ENCODE measurements around the gene TTC34. TPM values are rescaled to one million over a fixed set of nuclear protein-coding genes. Genes with fewer than 3 reads are reported as not detected.

Gene TTC34
- total and polyA plus RNA-seq, 2 of the 4 experiments (the other 2 are of a cell fraction), result under 0.01 to 0.09 TPM

DNA sequence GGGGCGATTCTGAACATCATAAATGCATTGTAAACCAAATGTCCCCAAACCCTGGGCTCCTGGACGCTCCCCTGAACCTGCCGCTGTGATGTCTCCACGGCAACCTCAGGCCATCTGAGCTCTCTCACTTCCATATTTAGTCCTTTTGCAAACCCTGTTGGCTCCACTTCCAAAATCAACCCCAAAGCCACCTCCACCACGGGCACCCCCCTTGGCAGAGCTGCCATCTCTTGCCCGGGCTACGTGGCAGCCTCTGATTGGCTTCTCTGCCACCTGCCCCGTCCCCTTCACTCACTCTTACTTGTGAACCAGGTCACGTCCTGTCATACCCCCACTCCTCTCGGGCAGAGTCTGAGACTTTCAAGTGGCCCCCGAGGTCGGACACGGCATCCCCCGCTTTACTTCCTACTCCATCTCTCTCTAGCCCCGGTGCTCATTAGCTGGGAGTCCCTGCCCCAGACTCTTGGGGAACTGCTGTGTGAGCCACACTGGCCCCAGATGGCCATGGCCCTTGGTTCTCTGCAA, 199.1 kb downstream of the TTC34 start:
- no peaks in the 10 kb centered on the region for H3K79me1 ChIP-seq (ENCODE audit: low read depth in 1 of 2, low read length in 2 of 2)
- no peak overlapping the region for H4K8ac ChIP-seq (ENCODE audit: low read depth in 2 of 2, low read length in 2 of 2)
- no peak overlapping the region for H2AK5ac ChIP-seq (ENCODE audit: low read depth, low read length)
- intact Hi-C loops (cut with micrococcal nuclease) (no loop called here), in situ Hi-C loops (cut with MboI; ENCODE audit: low sequenced_read_pairs) (no loop called here), dilution Hi-C loops (cut with HindIII; ENCODE audit: low sequenced_read_pairs, unreplicated experiment) (no loop called here)
- H3K27ac ChIP-seq (ENCODE audit: insufficient read depth, low read length), result no peak overlapping the region
- H4K20me1 ChIP-seq (ENCODE audit: insufficient read depth, low read length), result no peaks in the 10 kb centered on the region
- ATAC-seq (ENCODE audit: low read depth) (no peak), DNase-seq (no peak)
- H2BK5ac ChIP-seq (ENCODE audit: low read depth, low read length, poor library complexity, severe bottlenecking), result no peak overlapping the region
- H2BK15ac ChIP-seq (ENCODE audit: low read depth, low read length), result no peak overlapping the region
- no peak overlapping the region for H3K9ac ChIP-seq (ENCODE audit: low read depth, low read length)
- no peak overlapping the region for H3K4ac ChIP-seq (ENCODE audit: low read depth, low read length)
- ChIA-PET CTCF (no interaction called here), POLR2A (ENCODE audit: unreplicated experiment) (no interaction called here)
- H3K18ac ChIP-seq (ENCODE audit: low read depth, low read length), result no peak overlapping the region
- no peaks in the 10 kb centered on the region for H3K4me1 ChIP-seq (ENCODE audit: control insufficient read depth, insufficient read depth, low read length)
- no peak overlapping the region for H3K56ac ChIP-seq (ENCODE audit: extremely low read depth, insufficient read depth, low read length)
- no peak overlapping the region for H3K4me2 ChIP-seq (ENCODE audit: low read depth, low read length)
- BruUV-seq (replicated peaks), result no TSS peak
- no peak overlapping the region for H2BK20ac ChIP-seq (ENCODE audit: low read depth, low read length)
- H4K5ac ChIP-seq (ENCODE audit: low read depth, low read length), result no peak overlapping the region
- no peak for TF ChIP-seq RFX5 (IDR thresholded peaks at IDR 0.05; ENCODE audit: low read depth, low read length)
- no peak for TF ChIP-seq CEBPB (IDR thresholded peaks at IDR 0.05; ENCODE audit: low read depth, low read length)
- no peak for TF ChIP-seq MAZ (IDR thresholded peaks at IDR 0.05; ENCODE audit: borderline replicate concordance, low read depth, low read length)
- TF ChIP-seq BHLHE40 (IDR thresholded peaks at IDR 0.05; ENCODE audit: low read depth, low read length), result no peak
- TF ChIP-seq RAD21 (IDR thresholded peaks at IDR 0.05; ENCODE audit: low read length), result no peak
- no peak for TF ChIP-seq CHD1 (IDR thresholded peaks at IDR 0.05; ENCODE audit: low read depth, low read length)
- no peak for TF ChIP-seq POLR2A (IDR thresholded peaks at IDR 0.05; ENCODE audit: low read depth, low read length)
- no peak for TF ChIP-seq NFE2L2 (IDR thresholded peaks at IDR 0.05; ENCODE audit: low read depth, low read length)
- no peak for TF ChIP-seq RCOR1 (IDR thresholded peaks at IDR 0.05; ENCODE audit: insufficient replicate concordance, low read length)
- TF ChIP-seq MXI1 (IDR thresholded peaks at IDR 0.05; ENCODE audit: borderline replicate concordance, low read depth, low read length), result no peak
- TF ChIP-seq MAFK (IDR thresholded peaks at IDR 0.05; ENCODE audit: low read depth, low read length), result no peak
- TF ChIP-seq, protein P1, sequence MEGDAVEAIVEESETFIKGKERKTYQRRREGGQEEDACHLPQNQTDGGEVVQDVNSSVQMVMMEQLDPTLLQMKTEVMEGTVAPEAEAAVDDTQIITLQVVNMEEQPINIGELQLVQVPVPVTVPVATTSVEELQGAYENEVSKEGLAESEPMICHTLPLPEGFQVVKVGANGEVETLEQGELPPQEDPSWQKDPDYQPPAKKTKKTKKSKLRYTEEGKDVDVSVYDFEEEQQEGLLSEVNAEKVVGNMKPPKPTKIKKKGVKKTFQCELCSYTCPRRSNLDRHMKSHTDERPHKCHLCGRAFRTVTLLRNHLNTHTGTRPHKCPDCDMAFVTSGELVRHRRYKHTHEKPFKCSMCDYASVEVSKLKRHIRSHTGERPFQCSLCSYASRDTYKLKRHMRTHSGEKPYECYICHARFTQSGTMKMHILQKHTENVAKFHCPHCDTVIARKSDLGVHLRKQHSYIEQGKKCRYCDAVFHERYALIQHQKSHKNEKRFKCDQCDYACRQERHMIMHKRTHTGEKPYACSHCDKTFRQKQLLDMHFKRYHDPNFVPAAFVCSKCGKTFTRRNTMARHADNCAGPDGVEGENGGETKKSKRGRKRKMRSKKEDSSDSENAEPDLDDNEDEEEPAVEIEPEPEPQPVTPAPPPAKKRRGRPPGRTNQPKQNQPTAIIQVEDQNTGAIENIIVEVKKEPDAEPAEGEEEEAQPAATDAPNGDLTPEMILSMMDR (conservative IDR thresholded peaks at IDR 0.05; ENCODE audit: low read depth, low read length), result no peak
- TF ChIP-seq, protein P2, sequence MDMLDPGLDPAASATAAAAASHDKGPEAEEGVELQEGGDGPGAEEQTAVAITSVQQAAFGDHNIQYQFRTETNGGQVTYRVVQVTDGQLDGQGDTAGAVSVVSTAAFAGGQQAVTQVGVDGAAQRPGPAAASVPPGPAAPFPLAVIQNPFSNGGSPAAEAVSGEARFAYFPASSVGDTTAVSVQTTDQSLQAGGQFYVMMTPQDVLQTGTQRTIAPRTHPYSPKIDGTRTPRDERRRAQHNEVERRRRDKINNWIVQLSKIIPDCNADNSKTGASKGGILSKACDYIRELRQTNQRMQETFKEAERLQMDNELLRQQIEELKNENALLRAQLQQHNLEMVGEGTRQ (IDR thresholded peaks at IDR 0.05; ENCODE audit: low read depth, low read length), result no peak
- no peak overlapping the region for H2AK9ac ChIP-seq (replicated peaks; ENCODE audit: low read depth, low read length, poor library complexity)
- no peaks in the 10 kb centered on the region for H3K9me1 ChIP-seq (ENCODE audit: insufficient read depth, low read length)
- H3K9me3 ChIP-seq (ENCODE audit: control insufficient read depth, insufficient read depth, low read length), result 0 out of 2 replicates have a peak, but pooled peaks cover 2% of the 10 kb centered on the region
- H3K14ac ChIP-seq (replicated peaks; ENCODE audit: low read depth, low read length), result no peak overlapping the region
- no peaks in the 10 kb centered on the region for H3K36me3 ChIP-seq (ENCODE audit: control insufficient read depth, insufficient read depth, low read length)
- no peaks in the 10 kb centered on the region; the same call in 1 of the 2 replicates for H3K27me3 ChIP-seq (ENCODE audit: control insufficient read depth, insufficient read depth, low read length)
- H3K23ac ChIP-seq (ENCODE audit: low read depth, low read length), result no peak overlapping the region
- no peak overlapping the region for H2AFZ ChIP-seq (replicated peaks; ENCODE audit: low read length, poor library complexity)
- no peak overlapping the region for H4K91ac ChIP-seq (ENCODE audit: insufficient read depth, low read depth, low read length)
- 61% methylated on average over 8 of the region's 15 CpGs; no CpG with 5 or more reads in 1 of the 2 experiments for WGBS, 2 experiments (ENCODE audit: extremely low coverage in 2 of 2, insufficient read length in 1 of 2)
- no peak overlapping the region for H2BK120ac ChIP-seq (ENCODE audit: low read depth, low read length)
- H3K4me3 ChIP-seq (ENCODE audit: insufficient read depth, low read depth, low read length), result no peak overlapping the region
